Measurements from ENCODE around the gene DRD3. TPM values are rescaled to one million over a fixed set of nuclear protein-coding genes. Genes with fewer than 3 reads are reported as not detected.

Gene DRD3
- total and polyA plus RNA-seq, 2 experiments from 2014 or later: 0.21 to 0.65 TPM

DNA sequence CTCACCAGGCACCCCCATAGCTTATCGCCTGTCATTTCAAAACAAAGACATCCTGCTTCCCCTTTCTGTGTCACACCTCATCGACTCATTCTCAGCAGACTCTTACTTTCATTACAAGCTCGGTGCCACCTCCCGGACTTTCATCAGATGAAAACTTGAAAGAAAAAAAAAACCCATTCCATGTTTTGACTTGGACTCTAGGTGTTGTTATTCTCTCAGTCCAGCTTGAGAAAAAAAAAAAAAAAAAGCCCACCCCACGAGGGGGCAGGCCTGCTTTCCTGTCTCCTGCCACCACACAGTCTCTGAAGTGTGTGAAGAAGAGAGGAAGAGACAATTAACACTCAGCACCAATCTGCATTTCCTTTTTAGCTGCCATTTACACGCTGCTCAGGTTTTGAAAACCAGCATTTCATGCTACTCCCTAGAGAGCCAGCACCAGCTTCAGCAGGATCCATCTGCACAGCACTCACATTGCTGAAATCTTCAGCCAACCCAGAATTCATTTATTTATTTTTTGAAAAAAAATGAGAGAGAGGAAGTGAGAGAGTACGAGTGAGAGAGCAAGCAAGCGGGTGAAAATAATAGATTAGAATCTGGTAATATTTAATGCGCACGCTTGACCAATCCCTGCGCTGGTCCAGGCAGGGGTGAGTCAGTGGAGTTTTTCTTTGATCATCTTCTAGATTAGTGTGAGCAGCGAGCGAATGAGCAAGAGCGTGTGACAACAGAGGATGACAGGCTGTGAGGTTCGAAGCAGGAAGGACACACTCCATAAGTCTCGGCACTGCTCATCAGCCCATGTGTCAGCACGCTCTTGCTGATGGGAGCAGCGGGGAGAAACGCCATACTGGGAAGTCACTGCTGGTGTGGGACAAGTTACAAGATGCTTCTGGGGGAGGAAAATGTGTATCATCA lies 35.0 kb upstream of the DRD3 start:
- peak overlapping the region; percentile 8 for H3K4me3 ChIP-seq
- peaks cover 6% of the 10 kb centered on the region; the same call in 1 of the 3 replicates for H3K9me3 Mint-ChIP-seq
- ATAC-seq: peak; percentile 81
- no peaks in the 10 kb centered on the region for H3K27me3 ChIP-seq (ENCODE audit: insufficient read depth)
- H3K36me3 Mint-ChIP-seq (ENCODE audit: low read depth): no peaks in the 10 kb centered on the region; the same call in 2 of the 3 replicates
- peak overlapping the region; percentile 84 for H3K27ac ChIP-seq (ENCODE audit: low read depth)
- no peak overlapping the region for H3K4me3 Mint-ChIP-seq
- peaks cover 7% of the 10 kb centered on the region for H3K27me3 Mint-ChIP-seq (ENCODE audit: insufficient read depth, low read depth, poor library complexity)
- no peaks in the 10 kb centered on the region for H3K36me3 ChIP-seq (ENCODE audit: insufficient read depth)
- H3K79me2 ChIP-seq (replicated peaks; ENCODE audit: insufficient read depth): no peaks in the 10 kb centered on the region
- TF ChIP-seq JUNB (IDR thresholded peaks at IDR 0.05; ENCODE audit: unreplicated experiment) (no peak), NANOG (IDR thresholded peaks at IDR 0.05; ENCODE audit: borderline replicate concordance) (peak; percentile 19; the same call in 1 of the 2 replicates), POLR2AphosphoS5 (IDR thresholded peaks at IDR 0.05; ENCODE audit: low read depth) (no peak), ZNF114 (CRISPR knock-in tag; IDR thresholded peaks at IDR 0.05) (no peak), ZNF331 (CRISPR knock-in tag; IDR thresholded peaks at IDR 0.05; ENCODE audit: low read depth) (no peak), STAT1 (IDR thresholded peaks at IDR 0.05; ENCODE audit: unreplicated experiment) (no peak)
- TF ChIP-seq, protein P1, sequence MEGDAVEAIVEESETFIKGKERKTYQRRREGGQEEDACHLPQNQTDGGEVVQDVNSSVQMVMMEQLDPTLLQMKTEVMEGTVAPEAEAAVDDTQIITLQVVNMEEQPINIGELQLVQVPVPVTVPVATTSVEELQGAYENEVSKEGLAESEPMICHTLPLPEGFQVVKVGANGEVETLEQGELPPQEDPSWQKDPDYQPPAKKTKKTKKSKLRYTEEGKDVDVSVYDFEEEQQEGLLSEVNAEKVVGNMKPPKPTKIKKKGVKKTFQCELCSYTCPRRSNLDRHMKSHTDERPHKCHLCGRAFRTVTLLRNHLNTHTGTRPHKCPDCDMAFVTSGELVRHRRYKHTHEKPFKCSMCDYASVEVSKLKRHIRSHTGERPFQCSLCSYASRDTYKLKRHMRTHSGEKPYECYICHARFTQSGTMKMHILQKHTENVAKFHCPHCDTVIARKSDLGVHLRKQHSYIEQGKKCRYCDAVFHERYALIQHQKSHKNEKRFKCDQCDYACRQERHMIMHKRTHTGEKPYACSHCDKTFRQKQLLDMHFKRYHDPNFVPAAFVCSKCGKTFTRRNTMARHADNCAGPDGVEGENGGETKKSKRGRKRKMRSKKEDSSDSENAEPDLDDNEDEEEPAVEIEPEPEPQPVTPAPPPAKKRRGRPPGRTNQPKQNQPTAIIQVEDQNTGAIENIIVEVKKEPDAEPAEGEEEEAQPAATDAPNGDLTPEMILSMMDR (conservative IDR thresholded peaks at IDR 0.05; ENCODE audit: low read depth in 2 of 2): peak; percentile 22 to 29; a peak in 3 of 4 replicates
- TF ChIP-seq, protein P2, sequence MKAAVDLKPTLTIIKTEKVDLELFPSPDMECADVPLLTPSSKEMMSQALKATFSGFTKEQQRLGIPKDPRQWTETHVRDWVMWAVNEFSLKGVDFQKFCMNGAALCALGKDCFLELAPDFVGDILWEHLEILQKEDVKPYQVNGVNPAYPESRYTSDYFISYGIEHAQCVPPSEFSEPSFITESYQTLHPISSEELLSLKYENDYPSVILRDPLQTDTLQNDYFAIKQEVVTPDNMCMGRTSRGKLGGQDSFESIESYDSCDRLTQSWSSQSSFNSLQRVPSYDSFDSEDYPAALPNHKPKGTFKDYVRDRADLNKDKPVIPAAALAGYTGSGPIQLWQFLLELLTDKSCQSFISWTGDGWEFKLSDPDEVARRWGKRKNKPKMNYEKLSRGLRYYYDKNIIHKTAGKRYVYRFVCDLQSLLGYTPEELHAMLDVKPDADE (IDR thresholded peaks at IDR 0.05): 0 out of 2 replicates have a peak, but pooled peaks have one; percentile 5
- H3K27ac Mint-ChIP-seq: peak overlapping the region; percentile 24; the same call in 1 of the 2 replicates
- peaks cover 35% of the 10 kb centered on the region for H3K4me1 ChIP-seq (ENCODE audit: insufficient read depth)
- H3K9me2 ChIP-seq (ENCODE audit: insufficient read depth): peaks cover 45% of the 10 kb centered on the region
- peaks cover 5% of the 10 kb centered on the region for H3F3A ChIP-seq (replicated peaks; ENCODE audit: low read depth)
- peaks cover 3% of the 10 kb centered on the region; the same call in 2 of the 3 replicates for H3K4me1 Mint-ChIP-seq
- peak overlapping the region; percentile 59; the same call in 1 of the 2 replicates for H2AFZ ChIP-seq
- H4K20me1 ChIP-seq (replicated peaks; ENCODE audit: insufficient read depth): no peaks in the 10 kb centered on the region
- H3K4me2 ChIP-seq: peak overlapping the region; percentile 66
- DNase-seq (ENCODE audit: low spot score): peak; percentile 56

DNA sequence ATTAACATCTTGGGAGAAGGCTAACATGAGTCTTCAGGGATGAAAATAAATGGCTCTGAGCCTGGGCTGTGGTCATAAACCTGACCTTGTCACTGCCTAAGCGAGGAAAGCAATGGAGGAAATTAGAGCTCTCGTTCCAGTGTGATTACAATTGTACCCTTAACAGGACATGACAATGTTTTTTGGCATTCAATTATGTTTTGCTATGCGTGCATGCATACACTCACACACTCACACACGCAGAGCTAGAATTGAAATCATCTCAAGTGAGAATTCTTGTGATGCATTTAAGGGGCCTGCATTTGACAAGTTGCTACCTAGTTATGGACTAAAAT lies 34.4 kb upstream of the DRD3 start:
- peak overlapping the region; percentile 84 for H3K27ac ChIP-seq (ENCODE audit: low read depth)
- H4K20me1 ChIP-seq (replicated peaks; ENCODE audit: insufficient read depth): no peaks in the 10 kb centered on the region
- H3K27ac Mint-ChIP-seq: peak overlapping the region; percentile 24; the same call in 1 of the 2 replicates
- H3K27me3 Mint-ChIP-seq (ENCODE audit: insufficient read depth, low read depth, poor library complexity): peaks cover 7% of the 10 kb centered on the region
- TF ChIP-seq, protein P3, sequence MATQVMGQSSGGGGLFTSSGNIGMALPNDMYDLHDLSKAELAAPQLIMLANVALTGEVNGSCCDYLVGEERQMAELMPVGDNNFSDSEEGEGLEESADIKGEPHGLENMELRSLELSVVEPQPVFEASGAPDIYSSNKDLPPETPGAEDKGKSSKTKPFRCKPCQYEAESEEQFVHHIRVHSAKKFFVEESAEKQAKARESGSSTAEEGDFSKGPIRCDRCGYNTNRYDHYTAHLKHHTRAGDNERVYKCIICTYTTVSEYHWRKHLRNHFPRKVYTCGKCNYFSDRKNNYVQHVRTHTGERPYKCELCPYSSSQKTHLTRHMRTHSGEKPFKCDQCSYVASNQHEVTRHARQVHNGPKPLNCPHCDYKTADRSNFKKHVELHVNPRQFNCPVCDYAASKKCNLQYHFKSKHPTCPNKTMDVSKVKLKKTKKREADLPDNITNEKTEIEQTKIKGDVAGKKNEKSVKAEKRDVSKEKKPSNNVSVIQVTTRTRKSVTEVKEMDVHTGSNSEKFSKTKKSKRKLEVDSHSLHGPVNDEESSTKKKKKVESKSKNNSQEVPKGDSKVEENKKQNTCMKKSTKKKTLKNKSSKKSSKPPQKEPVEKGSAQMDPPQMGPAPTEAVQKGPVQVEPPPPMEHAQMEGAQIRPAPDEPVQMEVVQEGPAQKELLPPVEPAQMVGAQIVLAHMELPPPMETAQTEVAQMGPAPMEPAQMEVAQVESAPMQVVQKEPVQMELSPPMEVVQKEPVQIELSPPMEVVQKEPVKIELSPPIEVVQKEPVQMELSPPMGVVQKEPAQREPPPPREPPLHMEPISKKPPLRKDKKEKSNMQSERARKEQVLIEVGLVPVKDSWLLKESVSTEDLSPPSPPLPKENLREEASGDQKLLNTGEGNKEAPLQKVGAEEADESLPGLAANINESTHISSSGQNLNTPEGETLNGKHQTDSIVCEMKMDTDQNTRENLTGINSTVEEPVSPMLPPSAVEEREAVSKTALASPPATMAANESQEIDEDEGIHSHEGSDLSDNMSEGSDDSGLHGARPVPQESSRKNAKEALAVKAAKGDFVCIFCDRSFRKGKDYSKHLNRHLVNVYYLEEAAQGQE (IDR thresholded peaks at IDR 0.05; ENCODE audit: unreplicated experiment): no peak
- TF ChIP-seq EZH2phosphoT487 (IDR thresholded peaks at IDR 0.05; ENCODE audit: unreplicated experiment): no peak
- TF ChIP-seq, protein P1 (conservative IDR thresholded peaks at IDR 0.05; ENCODE audit: low read depth in 2 of 2): no peak
- no peak overlapping the region for H3K4me3 ChIP-seq
- H3K4me1 ChIP-seq (ENCODE audit: insufficient read depth): peaks cover 32% of the 10 kb centered on the region
- no peaks in the 10 kb centered on the region for H3K79me2 ChIP-seq (replicated peaks; ENCODE audit: insufficient read depth)
- H3K36me3 Mint-ChIP-seq (ENCODE audit: low read depth): no peaks in the 10 kb centered on the region; the same call in 2 of the 3 replicates
- no peaks in the 10 kb centered on the region for H3K27me3 ChIP-seq (ENCODE audit: insufficient read depth)
- H3K4me3 Mint-ChIP-seq: no peak overlapping the region
- H3K4me1 Mint-ChIP-seq: no peaks in the 10 kb centered on the region; the same call in 2 of the 3 replicates
- peaks cover 6% of the 10 kb centered on the region; the same call in 1 of the 3 replicates for H3K9me3 Mint-ChIP-seq
- peaks cover 5% of the 10 kb centered on the region for H3F3A ChIP-seq (replicated peaks; ENCODE audit: low read depth)
- H3K4me2 ChIP-seq: peak overlapping the region; percentile 66
- DNase-seq (ENCODE audit: low spot score) (no peak), ATAC-seq (no peak)
- H3K9me2 ChIP-seq (ENCODE audit: insufficient read depth): peaks cover 50% of the 10 kb centered on the region
- H3K36me3 ChIP-seq (ENCODE audit: insufficient read depth): no peaks in the 10 kb centered on the region
- peak overlapping the region; percentile 59; the same call in 1 of the 2 replicates for H2AFZ ChIP-seq
